ENCODE measurements around the gene ZBTB5. TPM values are rescaled to one million over a fixed set of nuclear protein-coding genes. Genes with fewer than 3 reads are reported as not detected.

The ZBTB5 gene
- total and polyA plus RNA-seq, 2 of the 13 experiments (the other 11 are each of a cell fraction or from before 2014, with no cell fraction given) = 12.5 to 20.5 TPM

GRCh38 chr9:37417252-37417803 lies 47.9 kb downstream of the ZBTB5 start (continued):
- TF ChIP-seq PRDM15 (CRISPR knock-in tag; IDR thresholded peaks at IDR 0.05) (no peak), ZNF224 (CRISPR knock-in tag; IDR thresholded peaks at IDR 0.05) (no peak), MXD3 (CRISPR knock-in tag; IDR thresholded peaks at IDR 0.05) (no peak), E2F2 (CRISPR knock-in tag; IDR thresholded peaks at IDR 0.05; ENCODE audit: borderline replicate concordance) (no peak), SMYD3 (CRISPR knock-in tag; IDR thresholded peaks at IDR 0.05) (no peak), STAG1 (CRISPR knock-in tag; IDR thresholded peaks at IDR 0.05) (no peak), CERS6 (CRISPR knock-in tag; IDR thresholded peaks at IDR 0.05) (no peak), HES4 (CRISPR knock-in tag; IDR thresholded peaks at IDR 0.05; ENCODE audit: borderline replicate concordance) (no peak), HNRNPL (IDR thresholded peaks at IDR 0.05; ENCODE audit: low read depth, low read length) (no peak), ZNF761 (CRISPR knock-in tag; conservative IDR thresholded peaks at IDR 0.05) (no peak), ZNF44 (CRISPR knock-in tag; IDR thresholded peaks at IDR 0.05) (no peak)
- TF ChIP-seq, protein P1, sequence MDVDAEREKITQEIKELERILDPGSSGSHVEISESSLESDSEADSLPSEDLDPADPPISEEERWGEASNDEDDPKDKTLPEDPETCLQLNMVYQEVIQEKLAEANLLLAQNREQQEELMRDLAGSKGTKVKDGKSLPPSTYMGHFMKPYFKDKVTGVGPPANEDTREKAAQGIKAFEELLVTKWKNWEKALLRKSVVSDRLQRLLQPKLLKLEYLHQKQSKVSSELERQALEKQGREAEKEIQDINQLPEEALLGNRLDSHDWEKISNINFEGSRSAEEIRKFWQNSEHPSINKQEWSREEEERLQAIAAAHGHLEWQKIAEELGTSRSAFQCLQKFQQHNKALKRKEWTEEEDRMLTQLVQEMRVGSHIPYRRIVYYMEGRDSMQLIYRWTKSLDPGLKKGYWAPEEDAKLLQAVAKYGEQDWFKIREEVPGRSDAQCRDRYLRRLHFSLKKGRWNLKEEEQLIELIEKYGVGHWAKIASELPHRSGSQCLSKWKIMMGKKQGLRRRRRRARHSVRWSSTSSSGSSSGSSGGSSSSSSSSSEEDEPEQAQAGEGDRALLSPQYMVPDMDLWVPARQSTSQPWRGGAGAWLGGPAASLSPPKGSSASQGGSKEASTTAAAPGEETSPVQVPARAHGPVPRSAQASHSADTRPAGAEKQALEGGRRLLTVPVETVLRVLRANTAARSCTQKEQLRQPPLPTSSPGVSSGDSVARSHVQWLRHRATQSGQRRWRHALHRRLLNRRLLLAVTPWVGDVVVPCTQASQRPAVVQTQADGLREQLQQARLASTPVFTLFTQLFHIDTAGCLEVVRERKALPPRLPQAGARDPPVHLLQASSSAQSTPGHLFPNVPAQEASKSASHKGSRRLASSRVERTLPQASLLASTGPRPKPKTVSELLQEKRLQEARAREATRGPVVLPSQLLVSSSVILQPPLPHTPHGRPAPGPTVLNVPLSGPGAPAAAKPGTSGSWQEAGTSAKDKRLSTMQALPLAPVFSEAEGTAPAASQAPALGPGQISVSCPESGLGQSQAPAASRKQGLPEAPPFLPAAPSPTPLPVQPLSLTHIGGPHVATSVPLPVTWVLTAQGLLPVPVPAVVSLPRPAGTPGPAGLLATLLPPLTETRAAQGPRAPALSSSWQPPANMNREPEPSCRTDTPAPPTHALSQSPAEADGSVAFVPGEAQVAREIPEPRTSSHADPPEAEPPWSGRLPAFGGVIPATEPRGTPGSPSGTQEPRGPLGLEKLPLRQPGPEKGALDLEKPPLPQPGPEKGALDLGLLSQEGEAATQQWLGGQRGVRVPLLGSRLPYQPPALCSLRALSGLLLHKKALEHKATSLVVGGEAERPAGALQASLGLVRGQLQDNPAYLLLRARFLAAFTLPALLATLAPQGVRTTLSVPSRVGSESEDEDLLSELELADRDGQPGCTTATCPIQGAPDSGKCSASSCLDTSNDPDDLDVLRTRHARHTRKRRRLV (CRISPR knock-in tag; IDR thresholded peaks at IDR 0.05) = no peak

Data from HepG2 (cell line).